ENCODE data around the gene METTL21A.

Gene METTL21A

DNA sequence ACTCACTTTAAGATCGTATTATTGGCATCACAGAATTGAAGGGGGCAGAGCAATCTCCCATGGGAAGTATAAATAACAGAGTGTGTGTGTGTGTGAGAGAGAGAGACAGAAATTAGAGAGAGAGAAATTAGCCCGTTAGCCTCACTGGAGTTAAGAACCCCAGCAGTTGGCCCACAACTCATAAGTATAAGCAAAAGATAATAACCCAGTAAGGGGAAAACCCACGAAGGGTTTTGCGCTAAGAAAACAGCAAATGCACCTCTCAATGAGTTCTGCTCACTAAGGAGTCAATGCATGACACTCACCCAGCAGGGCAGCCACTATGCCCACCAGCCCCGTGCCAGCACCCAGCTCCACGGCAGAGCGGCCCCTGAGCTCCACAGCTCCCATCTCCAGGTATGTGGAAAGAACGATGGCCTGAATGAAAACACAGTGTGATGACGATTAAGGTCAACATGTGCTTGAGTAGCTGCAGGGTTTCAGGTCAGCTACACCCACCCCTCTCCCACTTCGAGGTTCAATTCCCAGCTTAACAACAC, 3.6 kb downstream of the METTL21A start:
- DNase-seq: no peak

DNA sequence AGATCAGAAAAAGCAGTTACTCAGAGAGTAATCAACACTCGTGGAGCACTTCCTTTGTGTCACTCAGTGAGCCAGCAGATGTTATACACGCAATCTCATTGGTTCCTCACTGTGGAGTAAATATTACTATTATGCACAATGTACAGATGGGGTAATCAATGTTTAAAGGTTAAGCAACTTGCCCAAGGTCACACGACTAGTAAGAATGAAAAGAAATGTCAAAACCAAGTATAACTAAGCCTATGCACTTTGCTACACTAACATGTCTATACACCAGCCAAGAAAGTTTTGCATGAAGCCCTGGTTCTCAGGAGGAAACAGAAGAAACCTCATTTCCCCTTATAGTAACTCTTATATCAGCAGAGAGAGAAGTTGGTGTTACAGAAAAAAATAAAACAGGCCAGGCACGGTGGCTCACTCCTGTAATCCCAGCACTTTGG, 5.4 kb downstream of the METTL21A start:
- DNase-seq: no peak

DNA sequence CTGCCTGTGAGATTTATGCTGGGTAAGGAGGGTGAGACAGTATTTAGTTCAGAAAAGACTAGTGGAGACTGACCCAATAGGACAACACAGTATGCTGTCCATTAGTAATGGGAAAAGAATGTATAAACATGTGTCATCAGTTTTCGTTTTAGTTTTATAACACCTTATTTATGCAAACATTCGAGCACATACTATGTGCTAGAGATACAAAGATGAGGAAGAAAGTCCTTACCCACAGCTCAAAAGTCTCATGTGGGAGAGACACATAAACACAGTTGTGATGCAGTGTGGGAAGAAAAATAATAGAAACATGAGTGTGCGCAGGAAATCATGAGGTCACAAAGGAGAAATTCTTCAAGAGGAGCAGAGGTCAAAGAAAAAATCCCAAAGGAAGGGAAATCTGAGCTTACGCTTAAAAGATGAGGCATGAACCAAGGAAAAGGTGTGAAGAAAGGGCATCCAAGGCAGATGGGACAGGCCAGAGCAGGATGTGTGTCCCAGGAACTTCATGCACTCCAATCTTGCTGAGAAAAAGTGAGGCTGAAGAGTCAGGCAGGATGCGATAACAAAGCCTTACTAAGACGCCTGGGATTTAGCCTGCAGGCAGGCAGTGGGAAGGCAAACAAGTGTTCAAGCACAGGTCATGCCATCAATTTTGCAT, 8.1 kb downstream of the METTL21A start:
- DNase-seq: no peak

DNA sequence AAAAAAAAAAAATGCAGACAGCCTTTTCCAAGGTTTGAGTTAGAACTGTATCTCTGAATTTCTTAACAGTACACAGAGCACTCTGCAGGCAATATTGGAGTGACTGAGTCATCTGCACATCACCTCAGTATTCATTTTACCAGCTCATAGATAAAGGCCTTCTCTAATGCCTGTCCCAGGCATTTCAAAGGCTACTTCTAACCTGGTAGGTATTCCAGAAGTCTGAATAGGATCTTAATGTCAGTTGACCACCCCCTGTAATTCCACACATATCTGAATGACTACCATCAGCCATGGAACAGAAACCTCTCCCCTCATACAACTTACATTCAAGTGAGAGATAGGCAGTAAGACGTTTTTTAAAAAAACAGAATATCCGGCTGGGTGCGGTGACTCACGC, 9.0 kb downstream of the METTL21A start:
- DNase-seq: no peak

DNA sequence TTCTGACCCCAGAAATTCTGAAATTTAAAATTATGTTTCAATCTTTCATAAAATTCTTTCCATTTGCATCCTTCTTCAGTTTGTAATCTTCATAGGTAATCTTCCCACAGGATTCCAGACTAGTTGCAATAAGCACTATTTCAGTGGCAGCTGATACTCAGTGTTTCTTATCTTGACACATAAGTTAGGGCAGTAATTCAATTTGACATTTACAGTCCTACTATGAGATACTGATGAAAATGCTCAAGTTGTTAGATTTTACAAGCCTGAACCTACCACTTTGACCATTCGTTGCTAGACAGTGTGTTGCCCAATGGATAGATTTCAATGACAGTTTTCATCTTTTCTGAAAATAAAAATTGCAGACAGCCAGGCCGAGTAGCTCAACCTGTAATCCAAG, 10.4 kb downstream of the METTL21A start:
- DNase-seq: no peak

DNA sequence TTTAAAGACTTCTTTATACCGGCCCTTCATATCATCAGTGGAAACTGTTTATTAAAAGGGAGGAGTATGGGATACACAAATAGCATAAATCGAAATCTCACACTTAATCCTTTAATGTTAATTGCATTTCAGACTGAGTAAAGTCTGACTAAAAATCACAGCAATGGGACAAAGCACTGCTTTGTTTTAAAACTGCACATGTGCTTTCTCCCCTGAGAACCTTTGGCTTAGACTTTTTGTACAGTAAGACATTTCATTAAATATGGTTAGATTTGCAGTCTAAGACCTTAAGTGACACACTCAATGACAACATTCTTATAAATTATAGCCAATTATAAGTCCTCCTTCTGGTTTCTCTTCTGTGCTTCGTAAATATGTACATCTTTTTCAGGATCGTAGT, 12.5 kb downstream of the METTL21A start:
- DNase-seq: no peak

DNA sequence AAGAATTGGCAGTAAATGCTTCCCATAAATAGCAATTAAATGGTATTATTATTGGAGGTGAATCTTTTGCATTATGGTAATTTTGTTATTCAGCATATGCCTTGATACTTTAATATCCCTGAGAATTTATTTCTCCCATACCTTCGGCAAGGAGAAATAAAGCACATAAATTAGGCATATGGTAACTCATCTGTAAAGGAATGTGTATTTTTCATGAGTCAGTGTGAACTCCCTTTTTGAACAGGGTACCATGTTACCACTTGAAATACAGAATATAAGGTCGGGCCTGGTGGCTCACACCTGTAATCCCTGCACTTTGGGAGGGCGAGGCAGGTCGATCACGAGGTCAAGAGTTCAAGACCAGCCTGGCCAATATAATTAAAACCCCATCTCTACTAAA, 18.4 kb downstream of the METTL21A start:
- DNase-seq: no peak

DNA sequence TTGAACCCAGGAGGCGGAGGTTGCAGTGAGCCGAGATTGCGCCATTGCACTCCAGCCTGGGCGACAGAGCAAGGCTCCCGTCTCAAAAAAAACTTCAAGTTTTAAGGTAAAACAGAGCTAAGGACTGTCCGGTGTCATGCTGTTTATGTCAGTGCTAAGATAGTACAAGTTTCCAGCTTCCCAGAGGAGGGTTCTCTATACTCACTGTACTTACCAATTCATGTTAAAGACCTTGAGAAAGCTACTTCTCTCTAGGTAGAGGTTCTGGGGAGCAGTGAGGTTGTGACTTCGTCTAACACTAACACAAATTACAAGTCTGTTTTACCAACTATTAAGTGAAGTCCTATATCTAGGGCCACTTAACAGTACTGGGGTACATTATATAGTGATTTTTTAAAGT, 18.8 kb downstream of the METTL21A start:
- no peak for DNase-seq

DNA sequence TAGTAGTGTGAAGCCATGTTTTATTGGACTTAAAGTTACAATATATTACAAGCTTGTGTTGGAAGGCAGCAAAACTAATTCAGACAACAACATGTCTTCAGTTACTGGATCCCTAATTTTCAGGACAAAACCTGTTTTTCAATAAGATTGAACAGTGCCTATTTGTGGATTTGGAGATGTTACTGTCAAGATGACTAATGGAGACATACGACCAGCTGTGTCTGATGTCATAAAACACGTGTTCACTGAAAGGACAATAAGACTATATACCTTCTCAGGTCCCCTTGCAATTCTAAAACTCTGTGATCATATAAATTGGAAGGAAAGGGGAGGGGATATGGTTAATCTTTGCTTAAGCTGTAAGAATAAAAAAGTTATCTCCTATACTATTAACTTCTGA, 21.7 kb downstream of the METTL21A start:
- DNase-seq: no peak

DNA sequence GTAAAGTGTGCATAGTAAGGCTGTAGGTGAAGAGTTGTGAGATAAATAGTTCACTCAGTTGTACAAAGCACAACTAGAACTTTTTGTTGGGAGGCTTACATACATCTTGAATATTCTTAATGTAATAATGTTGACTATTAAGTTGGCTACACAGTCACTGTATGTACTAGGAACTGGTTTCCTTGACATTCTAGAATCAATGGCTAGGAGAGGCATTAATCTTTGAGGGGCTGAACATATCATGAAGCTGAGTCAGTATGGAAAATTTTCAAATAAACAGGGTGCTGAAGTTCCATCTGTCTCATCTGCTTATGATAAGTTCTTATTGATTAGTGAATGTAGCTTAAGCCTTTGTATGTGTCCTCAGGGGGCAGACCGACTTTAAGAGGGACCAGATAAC, 23.4 kb downstream of the METTL21A start:
- DNase-seq: no peak

DNA sequence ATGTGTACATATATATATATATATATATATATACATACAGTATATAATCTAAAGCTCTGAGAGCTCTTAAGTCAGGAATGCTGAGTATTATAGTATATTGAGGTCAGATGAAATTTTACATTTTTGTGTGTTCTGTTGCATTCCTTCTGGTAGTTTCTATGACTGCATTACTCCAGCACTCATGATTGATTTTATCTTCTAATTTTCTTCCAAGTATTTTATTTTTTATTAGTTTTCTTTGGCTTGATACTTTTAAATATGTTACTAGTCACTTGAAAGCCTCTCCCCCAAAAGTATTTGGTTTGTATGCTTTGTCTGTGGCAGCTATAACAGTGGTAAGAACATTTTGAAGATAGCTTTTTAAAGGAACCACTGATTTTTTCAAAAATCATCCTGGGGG, 25.0 kb downstream of the METTL21A start:
- no peak for DNase-seq

DNA sequence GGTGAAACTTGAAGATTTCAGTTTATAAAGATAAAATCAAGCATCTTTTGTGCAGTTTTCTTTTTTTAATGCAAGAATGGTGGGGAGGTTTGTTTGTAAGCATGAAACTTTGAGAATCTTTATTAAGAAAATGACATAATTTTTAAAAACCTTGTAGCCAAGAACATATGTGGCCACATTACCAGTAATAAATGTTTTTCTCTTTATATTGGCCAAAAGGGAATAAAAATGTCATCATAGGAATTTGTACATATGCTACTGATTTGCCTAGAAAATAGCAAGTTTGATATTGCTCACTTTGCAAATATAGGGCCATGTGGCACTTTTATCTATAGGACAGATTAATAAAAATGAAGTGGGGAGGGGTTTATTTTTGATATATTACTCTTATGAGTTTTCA, 25.6 kb downstream of the METTL21A start:
- DNase-seq: no peak

DNA sequence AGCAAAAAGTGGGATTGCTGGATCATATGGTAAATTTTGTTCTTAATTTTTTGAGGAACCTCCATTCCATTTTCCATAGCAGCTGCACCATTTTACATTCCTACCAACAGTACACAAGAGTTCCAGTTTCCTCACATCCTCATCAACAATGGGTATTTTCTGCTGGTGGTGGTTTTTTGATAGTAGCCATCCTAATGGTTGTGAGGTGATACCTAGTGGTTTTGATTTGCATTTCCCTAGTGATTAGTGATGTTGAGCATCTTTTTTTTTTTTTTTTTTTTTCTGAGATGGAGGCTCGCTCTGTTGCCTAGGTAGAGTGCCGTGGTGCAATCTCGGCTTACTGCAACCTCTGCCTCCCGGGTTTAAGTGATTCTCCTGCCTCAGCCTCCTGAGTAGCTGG, 30.5 kb downstream of the METTL21A start:
- DNase-seq: no peak

DNA sequence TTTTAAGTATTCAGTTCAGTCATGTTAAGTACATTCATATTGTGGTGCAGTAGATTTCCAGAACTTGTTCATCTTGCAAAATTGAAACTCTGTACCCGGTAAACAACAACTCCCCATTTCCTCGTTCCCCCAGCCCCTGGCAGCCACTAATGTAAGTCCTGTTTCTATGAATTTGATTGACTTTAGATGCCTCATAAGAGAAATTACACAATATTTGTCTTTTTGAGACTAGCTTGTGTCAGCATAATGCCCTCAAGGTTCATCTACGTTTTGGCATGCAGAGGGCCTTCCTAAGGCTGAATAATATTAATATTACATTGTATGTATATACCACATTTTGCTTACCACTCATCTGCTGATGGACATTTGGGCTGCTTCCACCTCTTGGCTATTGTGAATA, 30.9 kb downstream of the METTL21A start:
- no peak for DNase-seq

DNA sequence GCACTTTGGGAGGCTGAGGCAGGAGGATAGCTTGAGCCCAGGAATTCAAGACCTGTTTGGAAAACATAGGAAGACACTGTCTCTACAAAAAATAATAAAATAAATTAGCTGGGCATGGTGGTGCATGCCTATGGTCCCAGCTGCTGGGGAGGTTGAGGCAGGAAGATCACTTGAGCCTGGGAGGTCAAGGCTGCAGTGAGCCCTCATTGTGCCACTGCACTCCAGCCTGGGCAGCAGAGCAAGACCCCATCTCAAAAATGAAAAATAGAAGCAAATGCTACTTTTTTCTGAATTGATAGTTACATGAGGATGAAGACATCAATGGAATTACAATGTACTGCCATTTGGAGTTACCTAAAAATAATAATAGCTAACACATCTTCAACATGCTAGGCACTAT, 31.9 kb downstream of the METTL21A start:
- no peak for DNase-seq

DNA sequence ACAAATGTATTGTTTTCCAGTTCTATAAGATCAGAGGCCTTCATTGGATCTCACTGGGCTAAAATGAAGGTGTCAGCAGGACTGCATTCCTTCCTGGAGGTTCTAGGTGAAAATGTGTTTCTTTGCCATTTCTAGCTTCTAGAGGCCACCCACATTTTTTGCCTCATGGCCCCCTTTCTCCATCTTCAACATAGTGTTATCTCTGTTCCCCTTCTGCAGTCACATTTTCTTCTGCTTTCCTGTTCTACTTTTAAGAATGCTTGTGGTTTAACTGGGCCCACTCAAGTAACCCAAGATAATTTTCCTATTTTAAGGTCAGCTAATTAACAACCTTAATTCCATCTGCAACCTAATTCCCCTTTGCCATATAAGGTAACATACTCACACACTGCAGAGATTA, 36.1 kb downstream of the METTL21A start:
- DNase-seq: no peak

DNA sequence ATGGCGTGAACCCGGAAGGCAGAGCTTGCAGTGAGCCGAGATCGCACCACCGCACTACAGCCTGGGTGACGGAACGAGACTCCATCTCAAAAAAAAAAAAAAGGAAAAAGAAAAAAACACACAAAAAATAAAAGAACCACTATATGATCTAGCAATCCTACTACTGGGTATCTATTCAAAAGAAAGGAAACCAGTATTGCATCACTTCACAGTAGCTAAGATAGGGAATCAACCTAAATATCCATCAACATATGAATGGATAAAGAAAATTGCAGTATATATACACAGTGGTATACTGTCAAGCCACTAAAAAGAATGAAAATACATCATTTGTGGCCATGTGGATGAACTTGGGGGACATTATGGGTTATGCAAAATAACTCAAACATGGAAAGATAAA, 37.9 kb downstream of the METTL21A start:
- DNase-seq: no peak

DNA sequence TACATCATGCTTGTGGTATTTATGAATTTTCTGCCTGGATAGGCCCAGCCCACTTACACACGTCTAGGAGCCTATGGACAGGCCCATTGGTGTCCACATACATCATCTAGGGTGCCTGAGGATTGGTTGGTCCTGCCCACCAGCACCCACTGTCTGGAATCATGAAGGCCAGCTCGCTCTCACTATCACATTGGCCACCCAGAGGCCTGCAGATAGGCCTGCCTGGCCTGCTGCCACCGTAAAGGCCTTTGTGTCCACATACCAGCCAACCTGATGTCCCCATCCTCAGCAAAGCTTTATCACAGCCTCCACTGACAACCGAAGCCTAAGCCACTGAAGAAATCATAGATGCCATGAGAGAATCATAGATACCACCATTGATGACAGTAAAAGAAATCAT, 40.2 kb downstream of the METTL21A start:
- no peak for DNase-seq

DNA sequence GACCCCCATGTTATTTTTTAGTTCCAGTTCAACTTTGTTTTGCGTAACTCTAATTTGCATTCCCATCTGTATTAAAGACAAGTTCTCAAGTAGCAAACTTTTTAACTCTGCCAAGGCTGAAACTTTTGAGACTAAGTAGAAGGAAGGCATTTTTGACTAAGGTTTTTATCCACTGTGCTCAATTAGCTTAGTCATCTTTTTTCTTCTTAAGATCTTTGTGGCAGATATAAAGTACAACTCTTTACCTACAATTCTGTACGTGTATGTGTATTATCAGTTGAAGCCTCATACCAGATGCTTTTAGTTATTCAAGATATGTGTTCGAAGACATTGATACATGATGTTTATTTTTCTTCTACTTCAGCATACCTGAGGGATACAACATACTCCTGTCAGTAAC, 53.8 kb downstream of the METTL21A start:
- DNase-seq: no peak

DNA sequence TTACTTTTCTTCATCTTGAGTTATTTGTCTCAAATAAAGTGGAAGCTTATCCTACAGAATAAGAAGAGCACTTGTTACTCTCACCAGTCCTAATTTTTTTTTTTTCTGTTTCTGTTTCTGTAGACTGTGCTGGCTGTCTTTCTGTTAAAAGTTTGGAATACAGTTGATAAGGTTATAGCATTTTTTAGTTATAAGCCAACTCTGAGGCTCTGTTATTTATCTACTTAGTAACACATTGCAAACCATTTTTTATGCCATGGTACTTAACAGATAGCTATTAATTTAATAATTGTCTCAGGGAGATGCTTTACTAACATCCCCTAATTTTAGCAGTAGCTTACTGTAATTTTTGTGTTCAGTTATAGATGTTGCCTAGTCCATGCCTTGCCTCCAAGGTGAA, 57.5 kb downstream of the METTL21A start:
- no peak for DNase-seq

DNA sequence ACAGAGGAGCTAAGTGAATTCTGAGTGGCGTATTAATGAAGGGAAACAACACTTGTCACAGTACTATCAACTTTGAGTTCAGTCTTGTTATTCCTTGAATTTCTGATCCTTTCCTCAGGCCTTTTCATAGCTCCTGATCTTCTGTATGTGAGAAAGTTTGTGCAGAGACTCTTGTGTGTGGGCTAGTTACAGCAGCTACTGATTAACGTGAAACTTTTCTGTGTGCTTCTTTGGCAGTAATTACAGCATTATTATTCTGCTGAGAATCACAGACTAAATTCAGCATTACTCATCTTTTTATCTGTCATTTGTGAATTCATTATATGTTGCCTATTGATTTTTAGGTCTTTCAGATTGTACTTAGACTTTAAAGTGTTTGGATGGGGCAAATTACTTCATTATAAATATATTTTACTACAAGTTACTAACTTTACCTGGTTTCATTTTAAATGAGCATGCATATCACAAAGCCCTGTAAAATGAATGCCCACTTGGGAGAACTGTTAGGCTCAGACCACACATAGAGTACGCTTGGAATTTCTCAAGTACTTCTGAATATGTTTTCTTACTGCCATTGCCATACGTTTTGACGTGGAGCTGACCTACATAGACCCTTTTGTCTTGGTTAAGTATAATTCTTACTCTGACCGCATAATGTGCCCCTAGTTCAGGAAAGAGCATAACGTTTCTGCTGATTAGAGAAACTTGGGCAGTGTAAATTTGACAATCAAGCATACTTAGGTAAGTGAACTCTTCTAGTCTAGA, 59.3 kb downstream of the METTL21A start:
- DNase-seq: no peak

Data from NCI-H1048 (cell line).